Melanocyte of skin (primary cell): Measurements from ENCODE around the gene NHERF1. TPM values are rescaled to one million over a fixed set of nuclear protein-coding genes. Genes with fewer than 3 reads are reported as not detected.

Source experiments
- total RNA-seq, 2 donors: library from RNA; depleted of rRNA; stranded (reverse); fragments of >200 nt; gene quantifications; 2 replicates each; pipeline ENCODE4 v1.2.3, GENCODE V29; 2012

The NHERF1 gene
- total RNA-seq: 10 to 100 TPM in 1 of 2 donors, 1 to 10 TPM in 1; 8.9 to 21.6 TPM

GRCh38 chr17:74748529-74749278, at the start of gene NHERF1:
NHERF1 (plus strand) TSS chr17:74748628; CDS start chr17:74748847, 219 bp downstream.

GRCh38 chr17:74712756-74713155, 35.7 kb upstream of the NHERF1 start, which contains the start of gene CD300LF:
CD300LF (minus strand) TSS chr17:74712923; CDS start chr17:74712866, 57 bp downstream.

GRCh38 chr17:74736513-74737298, 11.7 kb upstream of the NHERF1 start, which contains the start of gene RAB37:
RAB37 (plus strand) TSS chr17:74737256; CDS start chr17:74737273, 17 bp downstream.

GRCh38 chr17:74776044-74776962, 27.9 kb downstream of the NHERF1 start, which contains the start of gene NAT9:
NAT9 (minus strand) TSS chr17:74776345; CDS start chr17:74775698, 647 bp downstream.

Other genes with a start within 250 kb of the NHERF1 start
- gene CD300LB, start 217.2 kb upstream of the NHERF1 start, total RNA-seq: not detected
- gene CD300C, start 202.5 kb upstream of the NHERF1 start, total RNA-seq: not detected
- not detected for gene CD300H, start 181.1 kb upstream of the NHERF1 start, total RNA-seq
- gene CD300LD, start 156.3 kb upstream of the NHERF1 start, total RNA-seq: not detected
- gene CD300E, start 124.9 kb upstream of the NHERF1 start, total RNA-seq: not detected
- not detected for gene CD300LF, start 35.7 kb upstream of the NHERF1 start, total RNA-seq
- gene RAB37, start 11.4 kb upstream of the NHERF1 start, total RNA-seq: under 1 TPM in 1 of 2 donors, not detected in 1; under 0.01 TPM
- gene NAT9, start 27.7 kb downstream of the NHERF1 start, total RNA-seq: 10 to 100 TPM; 18.6 to 23.0 TPM
- not detected for gene GRIN2C, start 111.3 kb downstream of the NHERF1 start, total RNA-seq
- 10 to 100 TPM; 16.9 to 22.3 TPM for gene FDXR, start 124.4 kb downstream of the NHERF1 start, total RNA-seq
- not detected for gene FADS6, start 145.0 kb downstream of the NHERF1 start, total RNA-seq
- not detected for gene USH1G, start 174.6 kb downstream of the NHERF1 start, total RNA-seq
- gene OTOP2, start 175.6 kb downstream of the NHERF1 start, total RNA-seq: not detected
- not detected for gene OTOP3, start 187.3 kb downstream of the NHERF1 start, total RNA-seq
- gene HID1, start 224.1 kb downstream of the NHERF1 start, total RNA-seq: not detected
- gene CDR2L, start 239.0 kb downstream of the NHERF1 start, total RNA-seq: 1 to 10 TPM; 4.1 to 6.0 TPM